ENCODE measurements around the gene TNFSF4.

The TNFSF4 gene

GRCh38 chr1:173195596-173196088, 11.5 kb downstream of the TNFSF4 start:
- H3K27ac ChIP-seq (ENCODE audit: low read depth, low read length): no peak overlapping the region
- H2AK5ac ChIP-seq (ENCODE audit: low read length): no peak overlapping the region
- no peak overlapping the region for H3K56ac ChIP-seq (ENCODE audit: low read length)
- no peak overlapping the region for H3K4me3 ChIP-seq (ENCODE audit: low read length)
- no peaks in the 10 kb centered on the region for H3K79me2 ChIP-seq (ENCODE audit: control insufficient read depth, insufficient read depth, low read length)
- H3K79me1 ChIP-seq (ENCODE audit: low read length): no peaks in the 10 kb centered on the region
- H2BK120ac ChIP-seq (ENCODE audit: low read depth, low read length): no peak overlapping the region
- H3K27me3 ChIP-seq (ENCODE audit: insufficient read depth, low read length, poor library complexity): no peaks in the 10 kb centered on the region
- H3K4me2 ChIP-seq (ENCODE audit: low read length): no peak overlapping the region
- H3K23ac ChIP-seq (ENCODE audit: low read length): no peak overlapping the region
- no peak overlapping the region for H3K9ac ChIP-seq (ENCODE audit: low read length)
- H3K4me1 ChIP-seq (ENCODE audit: control insufficient read depth, low read depth, low read length): no peaks in the 10 kb centered on the region
- no peak overlapping the region for H3K18ac ChIP-seq (ENCODE audit: low read length)
- WGBS (ENCODE audit: extremely low coverage, insufficient coverage, low lambda C conversion rate): no CpG with 5 or more reads among the region's 5 CpGs
- no peak overlapping the region for H4K5ac ChIP-seq (ENCODE audit: low read length)
- H2BK5ac ChIP-seq (ENCODE audit: low read length): no peak overlapping the region
- H2BK15ac ChIP-seq (replicated peaks; ENCODE audit: low read depth): no peak overlapping the region
- DNase-seq: no peak
- no peak overlapping the region for H3K4ac ChIP-seq (ENCODE audit: low read depth, low read length)
- no peak overlapping the region for H4K8ac ChIP-seq (ENCODE audit: low read depth, low read length)
- H3K36me3 ChIP-seq (ENCODE audit: control insufficient read depth, insufficient read depth, low read length): no peaks in the 10 kb centered on the region

- H3K23ac ChIP-seq (ENCODE audit: low read length): no peak overlapping the region
- no peak for DNase-seq
- no peak overlapping the region for H2BK15ac ChIP-seq (replicated peaks; ENCODE audit: low read depth)
- H3K79me2 ChIP-seq (ENCODE audit: control insufficient read depth, insufficient read depth, low read length): no peaks in the 10 kb centered on the region
- no peak overlapping the region for H3K4me2 ChIP-seq (ENCODE audit: low read length)
- H3K36me3 ChIP-seq (ENCODE audit: control insufficient read depth, insufficient read depth, low read length): no peaks in the 10 kb centered on the region
- H2BK5ac ChIP-seq (ENCODE audit: low read length): no peak overlapping the region
- WGBS (ENCODE audit: extremely low coverage, insufficient coverage, low lambda C conversion rate): no CpG with 5 or more reads among the region's 2 CpGs
- no peak overlapping the region for H3K9ac ChIP-seq (ENCODE audit: low read length)
- no peak overlapping the region for H2BK120ac ChIP-seq (ENCODE audit: low read depth, low read length)
- no peak overlapping the region for H2AK5ac ChIP-seq (ENCODE audit: low read length)
- H3K4ac ChIP-seq (ENCODE audit: low read depth, low read length): no peak overlapping the region
- no peaks in the 10 kb centered on the region for H3K79me1 ChIP-seq (ENCODE audit: low read length)
- no peak overlapping the region for H4K8ac ChIP-seq (ENCODE audit: low read depth, low read length)
- H3K56ac ChIP-seq (ENCODE audit: low read length): no peak overlapping the region
- H3K18ac ChIP-seq (ENCODE audit: low read length): no peak overlapping the region
- no peaks in the 10 kb centered on the region for H3K27me3 ChIP-seq (ENCODE audit: insufficient read depth, low read length, poor library complexity)
- H3K4me1 ChIP-seq (ENCODE audit: control insufficient read depth, low read depth, low read length): no peaks in the 10 kb centered on the region
- H4K5ac ChIP-seq (ENCODE audit: low read length): no peak overlapping the region
- no peak overlapping the region for H3K27ac ChIP-seq (ENCODE audit: low read depth, low read length)
- no peak overlapping the region for H3K4me3 ChIP-seq (ENCODE audit: low read length)
These were observed 13.5 kb downstream of the TNFSF4 start for GRCh38 chr1:173193639-173194038.

GRCh38 chr1:173191011-173191705, 16.0 kb downstream of the TNFSF4 start:
- no peak overlapping the region for H3K9ac ChIP-seq (ENCODE audit: low read length)
- no peaks in the 10 kb centered on the region for H3K36me3 ChIP-seq (ENCODE audit: control insufficient read depth, insufficient read depth, low read length)
- H3K4me1 ChIP-seq (ENCODE audit: control insufficient read depth, low read depth, low read length): no peaks in the 10 kb centered on the region
- no peak for DNase-seq
- no peak overlapping the region for H3K18ac ChIP-seq (ENCODE audit: low read length)
- H3K27me3 ChIP-seq (ENCODE audit: insufficient read depth, low read length, poor library complexity): no peaks in the 10 kb centered on the region
- H4K8ac ChIP-seq (ENCODE audit: low read depth, low read length): no peak overlapping the region
- no peak overlapping the region for H2AK5ac ChIP-seq (ENCODE audit: low read length)
- H3K4me2 ChIP-seq (ENCODE audit: low read length): no peak overlapping the region
- no peak overlapping the region for H3K56ac ChIP-seq (ENCODE audit: low read length)
- H2BK120ac ChIP-seq (ENCODE audit: low read depth, low read length): no peak overlapping the region
- H2BK5ac ChIP-seq (ENCODE audit: low read length): no peak overlapping the region
- no peak overlapping the region for H3K27ac ChIP-seq (ENCODE audit: low read depth, low read length)
- no peak overlapping the region for H4K5ac ChIP-seq (ENCODE audit: low read length)
- no peak overlapping the region for H3K4me3 ChIP-seq (ENCODE audit: low read length)
- no peaks in the 10 kb centered on the region for H3K79me1 ChIP-seq (ENCODE audit: low read length)
- H3K4ac ChIP-seq (ENCODE audit: low read depth, low read length): no peak overlapping the region
- H2BK15ac ChIP-seq (replicated peaks; ENCODE audit: low read depth): no peak overlapping the region
- no CpG with 5 or more reads among the region's 2 CpGs for WGBS (ENCODE audit: extremely low coverage, insufficient coverage, low lambda C conversion rate)
- no peak overlapping the region for H3K23ac ChIP-seq (ENCODE audit: low read length)
- no peaks in the 10 kb centered on the region for H3K79me2 ChIP-seq (ENCODE audit: control insufficient read depth, insufficient read depth, low read length)

GRCh38 chr1:173190101-173190936, 16.8 kb downstream of the TNFSF4 start:
- H3K9ac ChIP-seq (ENCODE audit: low read length): no peak overlapping the region
- H3K18ac ChIP-seq (ENCODE audit: low read length): no peak overlapping the region
- no peak overlapping the region for H2AK5ac ChIP-seq (ENCODE audit: low read length)
- no peak overlapping the region for H3K27ac ChIP-seq (ENCODE audit: low read depth, low read length)
- H2BK5ac ChIP-seq (ENCODE audit: low read length): no peak overlapping the region
- H3K4ac ChIP-seq (ENCODE audit: low read depth, low read length): no peak overlapping the region
- no peak overlapping the region for H3K56ac ChIP-seq (ENCODE audit: low read length)
- no peaks in the 10 kb centered on the region for H3K79me2 ChIP-seq (ENCODE audit: control insufficient read depth, insufficient read depth, low read length)
- H4K5ac ChIP-seq (ENCODE audit: low read length): no peak overlapping the region
- no peaks in the 10 kb centered on the region for H3K36me3 ChIP-seq (ENCODE audit: control insufficient read depth, insufficient read depth, low read length)
- H2BK120ac ChIP-seq (ENCODE audit: low read depth, low read length): no peak overlapping the region
- no peaks in the 10 kb centered on the region for H3K79me1 ChIP-seq (ENCODE audit: low read length)
- no peak overlapping the region for H2BK15ac ChIP-seq (replicated peaks; ENCODE audit: low read depth)
- H3K27me3 ChIP-seq (ENCODE audit: insufficient read depth, low read length, poor library complexity): no peaks in the 10 kb centered on the region
- H3K23ac ChIP-seq (ENCODE audit: low read length): no peak overlapping the region
- H3K4me3 ChIP-seq (ENCODE audit: low read length): no peak overlapping the region
- WGBS (ENCODE audit: extremely low coverage, insufficient coverage, low lambda C conversion rate): no CpG with 5 or more reads among the region's 10 CpGs
- no peaks in the 10 kb centered on the region for H3K4me1 ChIP-seq (ENCODE audit: control insufficient read depth, low read depth, low read length)
- DNase-seq: no peak
- H3K4me2 ChIP-seq (ENCODE audit: low read length): no peak overlapping the region
- no peak overlapping the region for H4K8ac ChIP-seq (ENCODE audit: low read depth, low read length)

- no peak overlapping the region for H3K4ac ChIP-seq (ENCODE audit: low read depth, low read length)
- no peaks in the 10 kb centered on the region for H3K79me1 ChIP-seq (ENCODE audit: low read length)
- no peak overlapping the region for H3K9ac ChIP-seq (ENCODE audit: low read length)
- no peak overlapping the region for H3K4me3 ChIP-seq (ENCODE audit: low read length)
- no peak overlapping the region for H3K23ac ChIP-seq (ENCODE audit: low read length)
- no peak overlapping the region for H3K56ac ChIP-seq (ENCODE audit: low read length)
- H4K5ac ChIP-seq (ENCODE audit: low read length): no peak overlapping the region
- no peaks in the 10 kb centered on the region for H3K27me3 ChIP-seq (ENCODE audit: insufficient read depth, low read length, poor library complexity)
- no peak overlapping the region for H3K27ac ChIP-seq (ENCODE audit: low read depth, low read length)
- DNase-seq: no peak
- H2BK15ac ChIP-seq (replicated peaks; ENCODE audit: low read depth): no peak overlapping the region
- no peak overlapping the region for H3K18ac ChIP-seq (ENCODE audit: low read length)
- no peak overlapping the region for H2BK5ac ChIP-seq (ENCODE audit: low read length)
- WGBS (ENCODE audit: extremely low coverage, insufficient coverage, low lambda C conversion rate): no CpG with 5 or more reads among the region's 3 CpGs
- no peak overlapping the region for H4K8ac ChIP-seq (ENCODE audit: low read depth, low read length)
- H3K4me1 ChIP-seq (ENCODE audit: control insufficient read depth, low read depth, low read length): no peaks in the 10 kb centered on the region
- H3K36me3 ChIP-seq (ENCODE audit: control insufficient read depth, insufficient read depth, low read length): no peaks in the 10 kb centered on the region
- H2AK5ac ChIP-seq (ENCODE audit: low read length): no peak overlapping the region
- no peak overlapping the region for H2BK120ac ChIP-seq (ENCODE audit: low read depth, low read length)
- H3K79me2 ChIP-seq (ENCODE audit: control insufficient read depth, insufficient read depth, low read length): no peaks in the 10 kb centered on the region
- no peak overlapping the region for H3K4me2 ChIP-seq (ENCODE audit: low read length)
These were observed 19.4 kb downstream of the TNFSF4 start for GRCh38 chr1:173187671-173188237.

All from mesendoderm (in vitro differentiated cells).